Stimulated activated CD4-positive, alpha-beta T cell treated with anti-CD3 and anti-CD28 coated beads, Interleukin-15, amount 100 ng/mL, for 24 hours (primary cell): ENCODE results near the gene KCTD15.
"Not testable (repeated sequence)": the region's sequence is repeated elsewhere in the genome, so short reads cannot be mapped to it uniquely, and the experiment has no call there.

ENCODE experiments used
- DNase-seq: peaks from one replicate; pipeline ENCODE4 v3.0.0-alpha.2; 2020

The KCTD15 gene

DNA sequence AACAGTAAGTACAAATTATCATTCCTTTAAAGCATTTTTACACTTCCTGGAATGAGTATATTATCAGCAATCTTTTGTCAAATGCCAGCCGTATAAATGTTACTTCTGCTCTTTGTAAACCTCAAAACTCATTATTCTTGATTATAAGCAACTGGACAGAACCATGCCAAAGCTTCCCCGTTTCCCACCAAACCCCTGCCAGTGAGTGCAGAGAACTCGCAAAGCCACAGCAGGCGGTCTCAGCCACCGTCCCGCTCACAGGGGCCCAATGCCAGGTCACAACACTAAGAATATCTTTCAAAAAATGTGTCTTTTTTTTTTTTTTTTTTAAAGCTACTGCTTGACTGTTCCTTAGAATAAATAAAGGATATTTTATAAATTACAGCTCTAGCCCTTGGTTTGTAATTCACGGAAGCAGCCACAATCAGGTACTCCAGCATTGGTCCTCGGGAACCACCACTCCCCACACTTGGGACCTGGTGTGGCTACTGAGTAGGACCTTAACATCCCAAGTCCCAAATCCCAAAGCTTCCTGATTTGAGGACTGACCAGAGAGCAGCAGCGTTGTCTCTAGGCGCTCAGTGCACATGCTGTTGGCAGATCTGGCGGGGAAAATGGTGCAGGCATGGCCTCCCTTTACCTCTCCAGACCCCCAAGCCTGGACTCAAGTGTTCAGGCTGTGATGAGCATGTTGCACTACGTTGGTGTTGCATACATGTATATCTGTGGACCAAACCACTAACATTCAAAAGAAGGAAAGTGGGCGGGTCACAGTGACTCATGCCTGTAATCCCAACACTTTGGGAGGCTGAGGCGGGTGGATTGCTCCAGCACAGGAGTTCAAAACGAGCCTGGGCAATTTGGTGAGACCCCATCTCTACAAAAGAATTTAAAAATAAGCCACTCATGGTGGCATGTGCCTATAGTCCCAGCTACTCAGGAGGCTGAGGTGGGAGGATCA is 19.0 kb downstream of the KCTD15 start:
- DNase-seq: no peak

- no peak for DNase-seq
Measured at GRCh38 chr19:33818411-33818810, 21.7 kb downstream of the KCTD15 start.

DNA sequence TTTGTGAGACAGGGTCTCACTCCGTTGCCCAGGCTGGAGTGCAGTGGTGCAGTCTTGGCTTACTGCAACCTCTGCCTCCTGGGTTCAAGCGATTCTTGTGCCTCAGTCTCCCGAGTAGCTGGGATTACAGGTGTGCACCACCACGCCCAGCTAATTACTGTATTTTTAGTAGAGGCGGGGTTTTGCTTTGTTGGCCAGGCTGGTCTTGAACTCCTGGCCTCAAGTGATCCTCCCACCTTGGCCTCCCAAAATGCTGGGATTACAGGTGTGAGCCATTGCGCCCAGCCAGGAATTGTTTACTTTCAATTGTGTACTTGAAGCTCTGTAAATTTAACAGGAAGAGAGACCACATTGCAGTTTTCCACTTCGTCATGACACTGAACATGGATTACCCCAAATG is 22.4 kb downstream of the KCTD15 start:
- DNase-seq: not testable (repeated sequence)

- no peak for DNase-seq
Measured at GRCh38 chr19:33819506-33819879, 22.8 kb downstream of the KCTD15 start.

DNA sequence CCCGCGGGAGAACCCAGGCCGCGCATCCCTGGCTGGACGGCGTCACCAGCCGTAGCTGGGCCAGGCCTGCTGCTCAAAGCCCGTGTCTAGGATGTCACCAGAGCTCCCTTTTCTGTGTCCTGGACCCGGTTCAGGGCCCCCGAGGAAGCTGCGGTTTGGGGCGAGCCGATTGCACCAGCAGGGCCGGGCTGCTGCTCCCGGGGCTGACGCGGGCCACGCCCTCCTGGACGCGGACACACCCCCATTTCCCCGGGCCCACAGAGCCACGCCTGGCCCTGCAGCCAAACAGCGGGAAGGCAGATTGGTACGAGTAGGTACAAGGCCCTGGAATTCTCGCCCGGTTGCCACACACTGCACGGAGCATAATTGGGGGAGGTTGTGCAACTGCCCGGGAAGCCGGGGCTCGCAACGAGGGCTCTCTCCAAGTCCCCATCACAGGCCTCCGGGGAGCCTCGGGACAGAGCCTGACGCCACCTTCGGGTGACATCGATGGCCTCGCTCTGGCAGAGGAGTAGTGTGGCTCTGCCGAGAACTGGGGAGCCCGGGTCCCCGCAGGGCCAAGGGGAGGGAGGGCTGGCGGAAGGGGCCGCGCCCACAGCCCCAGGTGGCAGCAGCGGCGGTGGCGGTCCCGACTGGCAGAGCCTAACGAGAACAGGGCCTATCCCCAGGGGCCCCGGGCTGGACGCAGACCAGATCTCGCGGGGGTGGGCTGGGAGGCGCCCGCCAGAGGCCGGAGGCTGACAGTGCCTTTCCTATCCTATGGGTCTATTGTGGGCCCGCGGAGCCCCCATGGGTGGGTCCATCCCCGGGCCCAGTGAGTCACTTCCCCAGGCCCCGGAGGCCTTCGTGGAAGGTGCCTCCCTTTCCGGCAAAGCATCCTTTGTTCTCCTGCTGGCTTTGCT is 23.5 kb downstream of the KCTD15 start:
- DNase-seq: peak; percentile 84

DNA sequence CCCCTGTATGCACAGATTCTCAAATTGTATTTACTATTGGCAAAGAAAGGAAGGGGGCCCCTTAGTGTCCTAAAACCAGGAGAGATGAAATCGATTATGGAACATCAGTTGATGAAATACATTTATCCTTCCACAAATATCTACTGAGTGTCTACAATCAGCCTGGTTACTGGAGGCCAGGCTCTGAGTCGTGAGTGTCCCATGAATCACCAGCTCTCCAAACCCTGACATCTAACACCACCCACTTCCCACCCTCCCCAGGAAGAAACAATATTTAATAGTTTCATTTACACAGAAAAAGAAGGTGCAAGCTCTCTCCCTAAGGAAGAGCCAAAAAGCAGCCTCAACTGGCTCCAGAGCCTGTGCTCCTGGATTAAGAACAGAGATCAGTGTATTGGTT is 25.2 kb downstream of the KCTD15 start:
- no peak for DNase-seq

DNA sequence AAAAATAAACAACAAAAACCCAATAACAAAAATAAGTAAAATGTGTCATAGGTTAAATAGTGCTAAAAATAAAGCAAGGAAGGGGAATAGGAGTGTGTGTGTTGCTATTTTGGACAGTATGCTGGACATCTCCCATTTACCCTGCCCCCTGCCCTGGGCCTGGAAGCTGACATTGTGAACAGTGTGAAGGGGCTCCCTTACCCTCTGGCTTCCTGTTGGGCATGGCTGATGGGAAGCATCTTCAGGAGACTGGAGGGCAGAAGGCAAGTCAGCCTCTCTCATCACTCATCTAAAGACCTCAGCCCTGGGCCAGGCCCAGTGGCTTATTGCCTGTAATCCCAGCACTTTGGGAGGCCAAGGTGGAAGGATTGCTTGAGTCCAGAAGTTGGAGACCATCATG is 26.7 kb downstream of the KCTD15 start:
- no peak for DNase-seq

GRCh38 chr19:33825556-33825955 is 28.9 kb downstream of the KCTD15 start:
- no peak for DNase-seq

DNA sequence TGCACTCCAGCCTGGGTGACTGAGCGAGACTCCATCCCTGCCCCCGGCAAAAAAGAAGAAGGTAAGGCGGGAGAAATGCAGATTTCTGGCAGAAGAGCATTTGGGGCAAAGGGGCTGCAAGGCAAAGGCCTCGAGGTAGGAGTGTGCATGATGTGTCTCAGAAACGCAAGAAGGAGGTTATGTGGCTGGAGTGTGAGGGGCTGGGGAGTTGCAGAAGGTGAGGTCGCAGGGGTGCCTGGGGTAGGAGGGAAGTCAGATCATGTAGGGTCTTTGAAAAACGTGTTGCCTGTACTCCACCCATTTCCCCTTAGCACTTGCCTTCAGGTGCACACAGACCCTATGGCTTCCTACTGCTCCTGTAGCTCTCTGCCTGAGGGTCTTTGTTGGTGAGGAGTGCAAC is 29.9 kb downstream of the KCTD15 start:
- DNase-seq: no peak

- DNase-seq: no peak
Measured at GRCh38 chr19:33828266-33829075, 31.8 kb downstream of the KCTD15 start.

DNA sequence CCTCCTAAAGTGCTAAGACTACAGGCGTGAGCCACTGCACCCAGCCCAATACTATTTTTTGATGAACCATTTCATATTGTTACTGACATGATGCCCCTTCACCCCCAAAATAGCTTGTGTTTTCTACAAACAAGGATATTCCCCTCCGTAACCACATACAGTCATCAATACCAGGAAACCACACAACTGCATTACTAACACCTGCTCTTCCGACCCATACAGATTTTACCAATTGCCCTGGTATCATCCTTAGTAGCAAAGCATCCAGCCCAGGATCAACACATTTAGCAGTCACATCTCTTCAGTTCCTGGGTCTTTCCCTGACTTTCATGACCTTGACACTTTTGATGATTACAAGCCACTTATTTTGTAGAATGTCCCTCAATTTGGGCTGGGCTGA is 33.6 kb downstream of the KCTD15 start:
- no peak for DNase-seq

DNA sequence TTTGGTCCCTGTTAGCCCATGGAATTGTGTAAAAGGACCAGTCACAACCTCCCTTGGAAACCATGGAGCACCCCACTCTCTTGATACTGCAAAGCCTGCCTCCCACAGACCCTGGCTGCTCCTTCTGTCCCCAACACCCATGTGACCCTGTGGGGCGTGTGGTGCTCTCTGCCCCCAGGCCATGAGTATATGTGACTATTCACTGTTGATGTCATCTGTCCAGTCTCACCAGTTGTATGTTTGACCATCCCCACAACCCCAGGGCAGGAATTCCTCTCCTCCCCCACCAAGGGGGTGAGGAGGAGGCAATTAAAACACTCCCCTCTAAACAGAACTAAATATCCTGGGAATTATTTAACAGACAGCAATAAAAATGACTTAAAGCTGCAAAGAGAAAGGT is 35.2 kb downstream of the KCTD15 start:
- DNase-seq: no peak

GRCh38 chr19:33832633-33833032 is 36.0 kb downstream of the KCTD15 start:
- no peak for DNase-seq

- DNase-seq: no peak
Measured at GRCh38 chr19:33840382-33840781, 43.7 kb downstream of the KCTD15 start.

- no peak for DNase-seq
Measured at GRCh38 chr19:33840783-33841182, 44.1 kb downstream of the KCTD15 start.

DNA sequence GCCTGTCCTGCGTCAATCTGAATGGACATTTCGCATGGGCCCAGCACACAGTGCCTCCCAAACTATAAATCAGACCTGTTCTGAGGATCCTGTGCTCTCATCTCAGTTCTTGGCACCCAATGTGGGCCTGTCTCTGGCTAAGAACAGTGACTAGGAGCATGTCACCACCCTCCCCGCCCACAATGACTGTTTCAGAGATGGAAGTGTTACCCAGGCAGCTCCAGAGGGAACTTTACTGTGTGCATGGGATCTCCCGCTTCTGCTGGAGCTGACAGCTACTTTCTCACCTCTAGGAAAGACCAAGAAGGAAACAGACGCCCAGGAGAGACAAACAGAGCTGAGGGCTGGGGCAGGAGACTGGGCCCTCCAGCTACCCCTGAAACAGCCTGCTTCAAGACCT is 45.0 kb downstream of the KCTD15 start:
- no peak for DNase-seq

GRCh38 chr19:33844478-33844877 is 47.8 kb downstream of the KCTD15 start:
- DNase-seq: no peak

- no peak for DNase-seq
Measured at GRCh38 chr19:33845498-33845897, 48.8 kb downstream of the KCTD15 start.

DNA sequence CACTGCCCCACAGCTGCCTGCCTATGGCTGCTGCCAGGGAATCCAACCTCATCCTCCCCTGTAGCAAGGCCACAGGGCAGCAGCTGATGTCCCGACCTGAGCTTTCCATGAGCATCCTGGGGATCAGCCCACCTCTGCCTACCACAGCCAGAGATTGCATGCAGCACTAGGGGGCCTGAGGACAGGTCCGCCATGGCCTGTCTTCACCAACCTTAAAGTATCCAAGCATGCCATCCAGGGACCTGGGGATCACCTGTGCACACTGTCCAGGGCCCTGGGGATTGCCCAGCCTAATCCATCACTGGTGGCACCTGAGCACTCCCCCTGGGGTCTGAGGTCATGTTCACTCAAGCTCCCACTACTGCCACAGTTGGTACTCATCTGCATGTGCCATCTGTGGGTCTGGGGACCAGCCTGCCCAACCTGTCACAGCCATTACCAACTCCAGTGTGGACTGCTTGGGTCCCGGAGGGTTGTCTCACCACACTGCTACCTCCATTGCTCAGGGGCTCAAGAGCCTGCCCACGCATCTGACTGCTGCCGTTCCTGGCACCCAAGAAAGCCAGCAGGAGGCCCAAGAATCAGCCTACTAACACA is 53.0 kb downstream of the KCTD15 start:
- DNase-seq: no peak

DNA sequence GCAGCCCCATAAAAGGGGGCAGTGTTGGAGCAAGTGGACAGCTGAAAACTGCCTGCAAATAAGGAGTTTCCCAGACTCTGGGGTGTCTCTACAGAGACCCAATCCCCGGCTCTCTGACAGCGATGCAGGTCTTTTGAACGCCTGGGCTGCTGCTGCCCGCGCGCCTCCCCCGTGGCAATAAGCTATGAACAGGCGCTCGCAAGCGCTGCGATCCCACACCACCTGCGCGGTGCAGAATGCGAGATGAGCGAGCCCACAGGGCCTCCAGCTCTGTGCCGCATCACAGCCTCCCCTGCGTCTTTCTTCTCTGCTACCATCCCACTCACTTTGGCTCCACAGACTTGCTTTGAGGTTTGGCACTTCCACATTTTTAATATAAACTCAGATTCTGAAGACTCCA is 62.3 kb downstream of the KCTD15 start:
- DNase-seq: no peak

DNA sequence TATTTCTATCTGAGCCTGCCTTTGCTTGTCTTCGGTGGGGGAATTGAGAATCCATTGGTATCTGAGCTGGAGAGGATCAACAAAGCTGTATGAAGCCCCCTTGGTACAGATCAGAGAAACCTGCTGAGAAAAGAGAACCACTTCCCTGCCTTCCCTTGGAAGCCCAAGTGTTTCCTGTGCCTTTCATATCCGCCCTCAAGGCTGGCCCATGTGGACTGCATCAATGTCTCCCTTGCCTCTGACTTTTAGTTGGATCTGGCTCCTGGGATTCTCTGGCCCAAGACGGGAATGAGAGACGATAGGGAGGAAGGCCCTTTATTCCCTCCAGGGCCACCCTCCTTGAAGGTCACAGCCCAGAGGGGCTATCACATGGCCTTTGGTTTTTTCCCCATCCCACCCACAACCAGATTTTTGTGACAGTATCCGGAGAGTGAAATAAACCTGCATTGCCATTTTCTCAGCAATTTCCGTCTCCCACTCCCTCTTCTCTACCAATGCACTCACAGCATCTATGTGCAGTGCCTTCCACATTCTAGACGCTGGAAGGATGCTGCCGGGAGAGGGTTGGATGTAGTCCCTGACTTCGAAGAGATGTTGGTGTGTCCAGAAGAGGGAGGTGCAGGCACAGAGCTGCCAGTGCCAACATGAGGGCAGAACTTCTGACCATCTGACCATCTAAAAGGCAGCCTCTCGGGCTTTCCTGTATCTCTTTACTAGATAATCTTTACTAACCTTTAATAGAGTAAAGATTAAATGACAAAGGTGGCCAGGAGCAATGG is 63.8 kb downstream of the KCTD15 start:
- no peak for DNase-seq

GRCh38 chr19:33861950-33862349 is 65.3 kb downstream of the KCTD15 start:
- DNase-seq: no peak
